Loucy (cell line): ENCODE results near the gene MAP1LC3A.

Experiments
- H2AFZ ChIP-seq: fragments of 200-600 bp; sonication (generic); 2 replicates; pipeline ENCODE4 v1.6.0; 2016; ENCODE audit warnings: antibody characterized with exemption, mild to moderate bottlenecking, low read length, moderate library complexity
- H3F3A ChIP-seq: fragments of 200-600 bp; 2 replicates; pipeline ENCODE4 v1.6.0; 2016; ENCODE audit warnings: antibody characterized with exemption, low read depth, mild to moderate bottlenecking
- H3K27me3 ChIP-seq: fragments of 200-600 bp; sonication (generic); 2 replicates; pipeline ENCODE4 v1.6.1; 2014; ENCODE audit warnings: low read length, mild to moderate bottlenecking; ENCODE audit not compliant: insufficient read depth, poor library complexity, severe bottlenecking
- H3K36me3 ChIP-seq: fragments of 200-600 bp; sonication (generic); 2 replicates; pipeline ENCODE4 v1.6.1; 2016; ENCODE audit warnings: low read length; ENCODE audit not compliant: insufficient read depth
- H3K4me1 ChIP-seq: fragments of 200-600 bp; sonication (generic); 2 replicates; pipeline ENCODE4 v1.5.1; 2014; ENCODE audit warnings: low read length, mild to moderate bottlenecking; ENCODE audit not compliant: insufficient read depth, poor library complexity, severe bottlenecking
- H3K4me2 ChIP-seq: fragments of 200-600 bp; sonication (generic); 2 replicates; pipeline ENCODE4 v1.6.0; 2014; ENCODE audit warnings: antibody characterized with exemption, low read length, low read depth, mild to moderate bottlenecking; ENCODE audit not compliant: poor library complexity, severe bottlenecking
- H3K4me3 ChIP-seq: fragments of 200-600 bp; sonication (generic); 2 replicates; pipeline ENCODE4 v1.5.1; 2014; ENCODE audit warnings: low read length, mild to moderate bottlenecking, mixed read lengths; ENCODE audit not compliant: poor library complexity, severe bottlenecking
- H3K79me2 ChIP-seq: fragments of 200-600 bp; sonication (generic); 2 replicates; pipeline ENCODE4 v1.6.1; 2014; ENCODE audit warnings: low read length; ENCODE audit not compliant: insufficient read depth
- H3K9ac ChIP-seq: fragments of 200-600 bp; sonication (generic); 2 replicates; pipeline ENCODE4 v1.6.0; 2014; ENCODE audit warnings: mild to moderate bottlenecking, low read depth, low read length, moderate library complexity; ENCODE audit not compliant: poor library complexity, severe bottlenecking
- H3K9me2 ChIP-seq: fragments of 200-600 bp; sonication (generic); replicated peaks from 2 replicates; pipeline ENCODE4 v1.6.1; 2016; ENCODE audit warnings: low read depth, low read length, mixed read lengths
- H3K9me3 ChIP-seq: fragments of 200-600 bp; sonication (generic); 2 replicates; pipeline ENCODE4 v1.6.1; 2014; ENCODE audit warnings: mild to moderate bottlenecking, antibody characterized with exemption, low read length, low read depth; ENCODE audit not compliant: insufficient read depth
- H4K20me1 ChIP-seq: fragments of 200-600 bp; sonication (generic); 2 replicates; pipeline ENCODE4 v1.6.0; 2014; ENCODE audit warnings: antibody characterized with exemption, low read length, mild to moderate bottlenecking; ENCODE audit not compliant: insufficient read depth, poor library complexity, severe bottlenecking
- EZH2phosphoT487 ChIP-seq: fragments of 200-600 bp; IDR thresholded peaks from 2 replicates; pipeline ENCODE4 v1.6.1; 2018; ENCODE audit warnings: antibody characterized with exemption, mild to moderate bottlenecking, moderate library complexity, borderline replicate concordance
- TF ChIP-seq, protein P1 (sequence below): fragments of 200-600 bp; sonication (generic); conservative IDR thresholded peaks from 2 replicates; pipeline ENCODE4 v1.5.1; 2014; ENCODE audit warnings: mild to moderate bottlenecking, antibody characterized with exemption, low read length

Gene MAP1LC3A

DNA sequence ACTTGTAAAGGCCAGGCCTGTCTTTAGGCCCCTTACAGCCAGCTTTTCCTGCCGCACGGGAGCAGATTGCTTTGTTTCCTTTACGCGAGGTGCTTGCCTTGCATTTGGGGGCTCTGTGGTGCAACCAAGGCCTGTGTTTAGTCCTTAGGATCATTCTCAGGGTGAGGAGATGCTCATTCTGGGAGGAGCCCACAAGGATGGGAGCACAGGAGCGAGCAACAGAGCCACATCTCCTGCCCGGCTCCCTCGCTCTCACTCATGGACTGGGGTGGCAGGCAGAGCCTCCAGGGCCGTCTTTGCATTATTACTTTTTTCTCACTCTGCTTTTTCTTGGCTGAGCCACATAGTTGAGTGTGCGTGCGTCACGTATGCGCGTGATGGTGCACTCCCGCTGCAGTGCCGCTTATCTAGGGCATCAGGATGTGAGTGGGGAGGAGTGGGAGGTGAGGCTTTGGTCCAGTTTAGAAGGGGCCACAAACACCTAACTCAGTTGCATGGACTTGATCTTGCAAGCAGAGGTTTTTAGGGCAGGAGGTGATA, 23.1 kb upstream of the MAP1LC3A start:
- H3K4me1 ChIP-seq = no peaks in the 10 kb centered on the region
- H3K36me3 ChIP-seq = peaks cover 81% of the 10 kb centered on the region; the same call in 1 of the 2 replicates
- no peak overlapping the region for H2AFZ ChIP-seq
- TF ChIP-seq, protein P1, sequence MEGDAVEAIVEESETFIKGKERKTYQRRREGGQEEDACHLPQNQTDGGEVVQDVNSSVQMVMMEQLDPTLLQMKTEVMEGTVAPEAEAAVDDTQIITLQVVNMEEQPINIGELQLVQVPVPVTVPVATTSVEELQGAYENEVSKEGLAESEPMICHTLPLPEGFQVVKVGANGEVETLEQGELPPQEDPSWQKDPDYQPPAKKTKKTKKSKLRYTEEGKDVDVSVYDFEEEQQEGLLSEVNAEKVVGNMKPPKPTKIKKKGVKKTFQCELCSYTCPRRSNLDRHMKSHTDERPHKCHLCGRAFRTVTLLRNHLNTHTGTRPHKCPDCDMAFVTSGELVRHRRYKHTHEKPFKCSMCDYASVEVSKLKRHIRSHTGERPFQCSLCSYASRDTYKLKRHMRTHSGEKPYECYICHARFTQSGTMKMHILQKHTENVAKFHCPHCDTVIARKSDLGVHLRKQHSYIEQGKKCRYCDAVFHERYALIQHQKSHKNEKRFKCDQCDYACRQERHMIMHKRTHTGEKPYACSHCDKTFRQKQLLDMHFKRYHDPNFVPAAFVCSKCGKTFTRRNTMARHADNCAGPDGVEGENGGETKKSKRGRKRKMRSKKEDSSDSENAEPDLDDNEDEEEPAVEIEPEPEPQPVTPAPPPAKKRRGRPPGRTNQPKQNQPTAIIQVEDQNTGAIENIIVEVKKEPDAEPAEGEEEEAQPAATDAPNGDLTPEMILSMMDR = no peak
- no peak for TF ChIP-seq EZH2phosphoT487
- no peak overlapping the region for H3K9ac ChIP-seq
- H3K9me3 ChIP-seq = no peaks in the 10 kb centered on the region
- H3K4me2 ChIP-seq = no peak overlapping the region
- no peaks in the 10 kb centered on the region for H3F3A ChIP-seq
- no peak overlapping the region for H3K4me3 ChIP-seq
- no peaks in the 10 kb centered on the region for H3K27me3 ChIP-seq
- H3K79me2 ChIP-seq = peaks cover 17% of the 10 kb centered on the region; the same call in 1 of the 2 replicates
- H4K20me1 ChIP-seq = peaks cover 4% of the 10 kb centered on the region
- no peaks in the 10 kb centered on the region for H3K9me2 ChIP-seq

DNA sequence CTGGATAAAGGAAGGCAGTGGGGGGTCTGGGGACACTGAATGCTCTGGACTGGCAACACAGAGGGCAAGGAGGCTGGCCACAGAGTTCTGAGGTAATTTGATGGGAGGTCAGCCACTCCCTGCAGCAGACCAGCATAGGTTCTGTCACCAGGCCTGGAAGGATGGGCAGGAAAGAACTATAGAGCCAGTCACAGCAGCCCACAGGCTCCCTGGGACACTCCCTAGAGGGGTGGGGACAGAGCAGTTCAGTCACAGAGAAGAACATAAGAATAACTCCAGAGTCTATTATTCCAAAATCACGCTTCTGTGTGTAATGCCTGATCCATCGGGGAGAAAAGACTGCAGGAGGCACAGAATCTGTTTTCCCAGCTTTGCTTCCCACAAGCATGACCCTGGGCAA, 22.7 kb upstream of the MAP1LC3A start:
- Histone ChIP-seq H3F3A (no peaks in the 10 kb centered on the region), H3K9ac (no peak overlapping the region), H3K79me2 (peaks cover 13% of the 10 kb centered on the region; the same call in 1 of the 2 replicates), H4K20me1 (peaks cover 4% of the 10 kb centered on the region), H3K36me3 (peaks cover 81% of the 10 kb centered on the region; the same call in 1 of the 2 replicates), H3K9me2 (no peaks in the 10 kb centered on the region), H3K4me1 (no peaks in the 10 kb centered on the region), H3K27me3 (no peaks in the 10 kb centered on the region), H2AFZ (no peak overlapping the region), H3K9me3 (no peaks in the 10 kb centered on the region), H3K4me3 (no peak overlapping the region), H3K4me2 (no peak overlapping the region)
- TF ChIP-seq EZH2phosphoT487 = no peak
- TF ChIP-seq, protein P1 = no peak

DNA sequence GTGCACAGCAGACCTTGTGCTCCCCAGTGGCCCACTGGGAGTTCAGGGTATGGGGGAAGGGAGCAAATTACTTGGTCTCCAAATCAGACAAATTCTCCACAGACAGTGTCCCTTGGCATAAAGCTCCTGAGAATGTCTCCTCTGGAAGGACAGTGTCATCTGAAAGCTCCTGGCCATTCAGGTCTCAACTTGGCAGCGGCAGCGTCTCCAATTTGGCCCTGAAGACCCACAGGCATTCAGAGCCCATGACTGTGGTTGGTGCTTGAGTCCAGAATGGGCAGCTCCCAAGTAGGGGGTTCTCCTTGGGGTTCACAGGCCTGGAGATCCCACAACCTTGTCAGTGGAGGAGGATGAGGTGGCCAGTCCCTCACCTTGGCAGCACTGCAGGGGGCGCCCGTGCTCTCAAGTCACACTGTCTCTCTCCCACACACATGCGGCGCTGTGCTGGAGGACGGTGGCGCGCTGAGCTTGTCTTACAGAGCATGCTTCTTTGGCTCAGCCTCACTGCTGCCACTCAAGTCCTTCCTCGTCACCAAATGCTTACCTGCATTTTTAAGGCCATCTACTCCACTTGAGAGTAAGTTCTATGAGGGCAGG, 21.6 kb upstream of the MAP1LC3A start:
- Histone ChIP-seq H2AFZ (no peak overlapping the region), H3K36me3 (peaks cover 81% of the 10 kb centered on the region; the same call in 1 of the 2 replicates), H3K4me3 (no peak overlapping the region), H3K27me3 (no peaks in the 10 kb centered on the region), H4K20me1 (peaks cover 3% of the 10 kb centered on the region), H3K9ac (no peak overlapping the region), H3K4me2 (no peak overlapping the region), H3F3A (no peaks in the 10 kb centered on the region), H3K79me2 (peaks cover 5% of the 10 kb centered on the region; the same call in 1 of the 2 replicates), H3K9me2 (no peaks in the 10 kb centered on the region), H3K4me1 (no peaks in the 10 kb centered on the region), H3K9me3 (no peaks in the 10 kb centered on the region)
- no peak for TF ChIP-seq EZH2phosphoT487
- TF ChIP-seq, protein P1 = peak; percentile 44
